HL-60 (cell line): ENCODE data around the gene OTULINL.

Source experiments
- DNase-seq, 2 experiments: peaks; one replicate each; pipeline ENCODE4 v3.0.0-alpha.2; 2010 to 2020; ENCODE audit warnings: low read depth in 1 of 2, low spot score in 1 of 2
- H3K27ac ChIP-seq: fragments of 250-450 bp; sonication (Bioruptor Pico); replicated peaks from 2 replicates; pipeline ENCODE4 v1.5.1; 2020; ENCODE audit warnings: mild to moderate bottlenecking, moderate library complexity
- H3K27me3 ChIP-seq: fragments of 250-450 bp; sonication (Bioruptor Pico); 2 replicates; pipeline ENCODE4 v1.5.1; 2021; ENCODE audit warnings: mild to moderate bottlenecking, moderate library complexity; ENCODE audit not compliant: insufficient read depth, poor library complexity, severe bottlenecking
- H3K4me3 ChIP-seq: replicated peaks from 2 replicates; pipeline ENCODE4 v1.5.1; 2011; ENCODE audit warnings: mild to moderate bottlenecking, control low read depth, low read length; ENCODE audit not compliant: insufficient read depth
- GABPA ChIP-seq: IDR thresholded peaks from 2 replicates; pipeline ENCODE4 v1.6.1; 2012; ENCODE audit warnings: low read depth
- POLR2AphosphoS5 ChIP-seq: IDR thresholded peaks from 2 replicates; pipeline ENCODE4 v1.6.1; 2012; ENCODE audit warnings: low read depth
- SPI1 ChIP-seq: IDR thresholded peaks from 2 replicates; pipeline ENCODE4 v1.6.1; 2012; ENCODE audit warnings: low read depth, mild to moderate bottlenecking, borderline replicate concordance
- TF ChIP-seq, protein P1 (sequence below): IDR thresholded peaks from one replicate; pipeline ENCODE4 v1.5.1; 2011; ENCODE audit warnings: low read length, control low read depth, inconsistent platforms; ENCODE audit not compliant: insufficient read depth
- TF ChIP-seq, protein P2 (sequence below): IDR thresholded peaks from 2 replicates; pipeline ENCODE4 v1.6.1; 2012; ENCODE audit warnings: low read depth; ENCODE audit not compliant: insufficient replicate concordance

OTULINL gene

DNA sequence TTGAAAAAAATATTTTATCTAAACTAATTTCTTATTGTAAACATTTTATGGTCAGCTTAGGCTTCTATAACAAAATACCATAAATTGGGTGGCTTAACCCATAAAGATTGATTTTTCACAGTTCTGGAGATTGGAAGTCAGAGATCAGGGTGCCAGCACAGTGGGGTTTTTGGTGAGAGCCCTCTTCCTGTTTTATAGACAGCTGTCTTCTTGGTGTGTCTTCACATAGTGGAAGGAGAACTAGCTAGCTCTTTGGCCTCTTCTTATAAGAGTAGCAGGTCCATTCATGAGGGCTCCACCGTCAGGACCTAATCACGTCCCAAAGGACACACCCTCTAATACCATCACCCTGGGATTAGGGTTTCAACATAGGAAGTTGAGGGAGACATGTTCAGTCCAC is 26.6 kb downstream of the OTULINL start:
- no peak overlapping the region for H3K4me3 ChIP-seq
- DNase-seq = peak in 1 of 2 experiments; percentile 26
- no peak for TF ChIP-seq GABPA
- TF ChIP-seq SPI1 = peak; percentile 75; the same call in 1 of the 2 replicates
- TF ChIP-seq, protein P1, sequence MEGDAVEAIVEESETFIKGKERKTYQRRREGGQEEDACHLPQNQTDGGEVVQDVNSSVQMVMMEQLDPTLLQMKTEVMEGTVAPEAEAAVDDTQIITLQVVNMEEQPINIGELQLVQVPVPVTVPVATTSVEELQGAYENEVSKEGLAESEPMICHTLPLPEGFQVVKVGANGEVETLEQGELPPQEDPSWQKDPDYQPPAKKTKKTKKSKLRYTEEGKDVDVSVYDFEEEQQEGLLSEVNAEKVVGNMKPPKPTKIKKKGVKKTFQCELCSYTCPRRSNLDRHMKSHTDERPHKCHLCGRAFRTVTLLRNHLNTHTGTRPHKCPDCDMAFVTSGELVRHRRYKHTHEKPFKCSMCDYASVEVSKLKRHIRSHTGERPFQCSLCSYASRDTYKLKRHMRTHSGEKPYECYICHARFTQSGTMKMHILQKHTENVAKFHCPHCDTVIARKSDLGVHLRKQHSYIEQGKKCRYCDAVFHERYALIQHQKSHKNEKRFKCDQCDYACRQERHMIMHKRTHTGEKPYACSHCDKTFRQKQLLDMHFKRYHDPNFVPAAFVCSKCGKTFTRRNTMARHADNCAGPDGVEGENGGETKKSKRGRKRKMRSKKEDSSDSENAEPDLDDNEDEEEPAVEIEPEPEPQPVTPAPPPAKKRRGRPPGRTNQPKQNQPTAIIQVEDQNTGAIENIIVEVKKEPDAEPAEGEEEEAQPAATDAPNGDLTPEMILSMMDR = no peak
- H3K27me3 ChIP-seq = no peaks in the 10 kb centered on the region
- H3K27ac ChIP-seq = no peak overlapping the region; the same call in 1 of the 2 replicates

DNA sequence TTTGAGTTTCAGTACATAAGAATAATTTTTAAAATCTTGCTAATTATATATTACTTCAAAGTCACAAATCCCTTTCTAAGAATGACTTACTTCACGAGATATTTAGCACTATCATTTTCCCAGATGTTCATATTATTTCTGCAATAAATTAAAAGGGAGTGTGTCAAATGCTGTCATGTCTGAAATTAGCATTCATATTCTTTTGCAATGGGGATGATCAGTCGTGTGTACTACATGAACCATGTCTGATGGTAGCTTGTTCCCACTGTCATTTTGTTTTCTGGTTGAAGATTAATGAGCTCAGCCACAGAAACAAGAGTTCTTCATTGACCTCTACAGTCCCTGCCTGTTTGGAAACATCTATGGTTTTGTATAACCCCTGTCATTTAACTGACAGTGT is 30.1 kb downstream of the OTULINL start:
- Histone ChIP-seq H3K4me3 (no peak overlapping the region), H3K27me3 (no peaks in the 10 kb centered on the region), H3K27ac (no peak overlapping the region)
- no peak for TF ChIP-seq GABPA
- TF ChIP-seq POLR2AphosphoS5 = no peak
- no peak for DNase-seq

GRCh38 chr5:14614490-14614889 is 32.9 kb downstream of the OTULINL start:
- TF ChIP-seq GABPA (no peak), POLR2AphosphoS5 (no peak), SPI1 (no peak)
- TF ChIP-seq, protein P1 = no peak
- TF ChIP-seq, protein P2, sequence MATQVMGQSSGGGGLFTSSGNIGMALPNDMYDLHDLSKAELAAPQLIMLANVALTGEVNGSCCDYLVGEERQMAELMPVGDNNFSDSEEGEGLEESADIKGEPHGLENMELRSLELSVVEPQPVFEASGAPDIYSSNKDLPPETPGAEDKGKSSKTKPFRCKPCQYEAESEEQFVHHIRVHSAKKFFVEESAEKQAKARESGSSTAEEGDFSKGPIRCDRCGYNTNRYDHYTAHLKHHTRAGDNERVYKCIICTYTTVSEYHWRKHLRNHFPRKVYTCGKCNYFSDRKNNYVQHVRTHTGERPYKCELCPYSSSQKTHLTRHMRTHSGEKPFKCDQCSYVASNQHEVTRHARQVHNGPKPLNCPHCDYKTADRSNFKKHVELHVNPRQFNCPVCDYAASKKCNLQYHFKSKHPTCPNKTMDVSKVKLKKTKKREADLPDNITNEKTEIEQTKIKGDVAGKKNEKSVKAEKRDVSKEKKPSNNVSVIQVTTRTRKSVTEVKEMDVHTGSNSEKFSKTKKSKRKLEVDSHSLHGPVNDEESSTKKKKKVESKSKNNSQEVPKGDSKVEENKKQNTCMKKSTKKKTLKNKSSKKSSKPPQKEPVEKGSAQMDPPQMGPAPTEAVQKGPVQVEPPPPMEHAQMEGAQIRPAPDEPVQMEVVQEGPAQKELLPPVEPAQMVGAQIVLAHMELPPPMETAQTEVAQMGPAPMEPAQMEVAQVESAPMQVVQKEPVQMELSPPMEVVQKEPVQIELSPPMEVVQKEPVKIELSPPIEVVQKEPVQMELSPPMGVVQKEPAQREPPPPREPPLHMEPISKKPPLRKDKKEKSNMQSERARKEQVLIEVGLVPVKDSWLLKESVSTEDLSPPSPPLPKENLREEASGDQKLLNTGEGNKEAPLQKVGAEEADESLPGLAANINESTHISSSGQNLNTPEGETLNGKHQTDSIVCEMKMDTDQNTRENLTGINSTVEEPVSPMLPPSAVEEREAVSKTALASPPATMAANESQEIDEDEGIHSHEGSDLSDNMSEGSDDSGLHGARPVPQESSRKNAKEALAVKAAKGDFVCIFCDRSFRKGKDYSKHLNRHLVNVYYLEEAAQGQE = no peak
- H3K27me3 ChIP-seq = no peaks in the 10 kb centered on the region
- H3K4me3 ChIP-seq = no peak overlapping the region
- no peak overlapping the region for H3K27ac ChIP-seq
- no peak for DNase-seq

DNA sequence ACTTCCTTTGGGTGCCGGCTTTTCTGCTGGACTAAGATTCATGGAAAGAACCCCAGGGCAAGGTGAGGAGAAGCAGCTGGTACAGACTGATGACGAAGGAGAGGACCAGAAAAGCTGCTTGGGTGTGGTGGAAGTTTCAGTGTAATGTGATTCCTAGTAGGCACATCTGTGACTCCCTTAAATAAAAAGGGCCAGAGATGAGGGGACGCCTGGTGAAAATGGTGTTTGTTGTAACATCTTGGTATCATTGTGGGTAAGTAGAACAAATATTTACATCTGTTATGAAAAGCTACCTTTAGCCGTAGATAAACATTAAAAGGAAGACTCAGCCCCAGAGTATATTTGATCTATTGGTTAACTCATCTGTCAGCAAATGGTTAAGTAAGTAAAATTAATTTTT is 33.8 kb downstream of the OTULINL start:
- TF ChIP-seq SPI1 (no peak), GABPA (no peak)
- TF ChIP-seq, protein P1 = no peak
- TF ChIP-seq, protein P2 = no peak
- Histone ChIP-seq H3K27ac (no peak overlapping the region), H3K27me3 (no peaks in the 10 kb centered on the region), H3K4me3 (no peak overlapping the region)
- no peak for DNase-seq
